NCI-H2107 treated with DMSO at 0.1 percent for 48 hours (cell line): ENCODE results near the gene NT5DC3.

Source experiments
- DNase-seq: peaks from one replicate; lab custom pipeline; 2025; ENCODE audit not compliant: unreplicated experiment; lab: John Stamatoyannopoulos, UW

The NT5DC3 gene

DNA sequence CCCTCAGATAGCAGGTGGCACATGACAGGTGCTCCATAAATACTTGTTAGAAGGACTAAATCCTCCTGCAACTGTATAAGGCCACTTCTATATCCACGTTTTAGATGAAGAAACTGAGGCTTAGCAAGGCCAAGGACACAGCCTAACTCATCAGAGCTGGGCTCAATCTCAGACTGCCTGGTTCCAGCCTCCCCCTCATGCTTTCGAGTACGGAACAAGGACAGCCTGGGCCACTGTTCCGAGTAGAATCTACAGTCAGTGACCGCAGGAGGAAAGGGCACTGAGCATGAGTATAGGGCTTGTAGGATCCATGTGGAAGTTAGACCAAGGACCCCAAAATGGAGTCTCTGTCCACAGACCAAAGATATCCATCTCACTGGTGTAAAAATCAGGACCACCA, 84.6 kb downstream of the NT5DC3 start:
- no peak for DNase-seq

DNA sequence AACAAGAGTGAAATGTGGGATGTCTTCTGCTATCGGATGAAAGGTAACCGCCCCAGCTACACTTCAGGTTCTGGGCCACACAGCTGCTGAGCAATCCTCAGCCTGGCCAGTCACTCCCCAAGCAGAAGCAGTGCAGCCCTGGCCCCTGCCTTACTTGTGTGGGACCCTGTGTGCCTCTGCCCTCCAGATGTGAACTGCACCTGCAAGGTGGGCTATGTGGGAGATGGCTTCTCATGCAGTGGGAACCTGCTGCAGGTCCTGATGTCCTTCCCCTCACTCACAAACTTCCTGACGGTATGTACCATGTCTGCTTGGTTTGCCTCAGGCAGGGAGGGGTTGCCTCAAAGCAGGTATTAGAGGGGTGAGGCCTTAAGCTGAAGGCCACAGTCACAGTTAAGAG, 85.6 kb downstream of the NT5DC3 start:
- DNase-seq: no peak

DNA sequence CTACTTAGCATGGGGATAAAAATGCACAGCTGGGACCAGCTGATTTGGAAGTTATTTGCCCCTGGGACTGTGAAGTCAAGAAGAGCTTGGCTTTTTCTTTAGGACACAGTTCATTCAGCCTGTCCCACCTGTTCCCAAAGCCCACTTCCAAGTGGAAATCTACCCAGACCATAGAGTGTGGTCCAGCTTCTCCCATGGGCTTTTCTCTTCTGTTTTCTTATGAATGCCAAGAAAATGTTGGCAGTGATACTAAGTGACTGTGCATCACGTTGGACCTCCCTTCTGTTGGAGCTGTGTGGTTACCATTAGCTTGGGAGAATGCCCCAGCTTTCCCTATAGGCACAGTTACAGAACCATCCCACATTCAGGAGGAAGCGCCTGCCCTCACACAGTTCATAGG, 89.4 kb downstream of the NT5DC3 start:
- no peak for DNase-seq

DNA sequence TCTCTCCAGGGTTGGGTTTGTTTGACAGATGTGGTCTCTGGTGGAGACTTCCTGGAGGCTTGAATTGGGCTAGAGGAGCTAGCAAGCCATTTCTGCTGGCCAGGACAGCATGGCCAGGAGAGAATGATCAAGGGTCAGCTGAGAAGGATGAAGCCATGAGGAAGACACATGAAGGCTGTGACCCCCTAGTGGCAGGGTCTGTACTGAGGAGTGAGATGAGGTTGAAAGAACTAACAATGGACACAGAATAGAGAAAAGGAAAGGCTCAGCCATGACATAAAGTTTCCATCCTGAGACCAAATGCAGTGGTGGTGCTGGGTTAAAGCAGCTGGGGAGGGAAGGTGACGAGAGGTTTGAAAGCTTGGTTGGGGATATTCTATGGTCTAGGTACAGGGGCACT, 89.9 kb downstream of the NT5DC3 start:
- no peak for DNase-seq

DNA sequence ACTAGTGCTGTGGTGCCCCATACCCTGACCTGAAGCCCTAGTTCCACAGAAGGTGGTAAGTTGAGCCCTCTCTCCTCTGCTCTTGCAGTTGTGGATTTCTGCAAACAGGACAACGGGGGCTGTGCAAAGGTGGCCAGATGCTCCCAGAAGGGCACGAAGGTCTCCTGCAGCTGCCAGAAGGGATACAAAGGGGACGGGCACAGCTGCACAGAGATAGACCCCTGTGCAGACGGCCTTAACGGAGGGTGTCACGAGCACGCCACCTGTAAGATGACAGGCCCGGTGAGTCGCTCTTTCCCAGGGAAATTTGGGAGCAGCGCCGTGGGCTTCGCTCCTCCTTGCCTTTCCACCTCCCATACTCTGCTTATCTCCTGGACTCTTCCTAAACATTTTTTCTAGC, 92.2 kb downstream of the NT5DC3 start:
- DNase-seq: no peak

DNA sequence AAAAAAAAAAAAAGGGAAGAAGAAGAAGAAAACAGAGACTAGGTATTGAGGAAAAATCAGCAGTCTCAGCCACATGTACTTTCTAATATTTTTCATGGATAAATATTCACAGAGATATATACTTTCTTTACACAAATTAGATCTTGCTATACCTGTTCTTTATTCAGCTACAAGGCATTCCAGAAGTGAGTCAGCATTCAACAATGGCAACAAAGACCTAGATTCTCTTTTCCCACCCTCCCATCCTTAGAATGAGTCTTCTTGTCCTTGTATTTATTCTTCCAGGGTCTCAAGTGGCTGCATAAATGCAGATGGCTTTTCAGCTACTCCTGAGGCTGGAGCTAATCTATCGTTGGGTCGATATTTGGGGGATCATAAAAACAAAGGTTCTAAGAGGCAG, 93.0 kb downstream of the NT5DC3 start:
- no peak for DNase-seq

DNA sequence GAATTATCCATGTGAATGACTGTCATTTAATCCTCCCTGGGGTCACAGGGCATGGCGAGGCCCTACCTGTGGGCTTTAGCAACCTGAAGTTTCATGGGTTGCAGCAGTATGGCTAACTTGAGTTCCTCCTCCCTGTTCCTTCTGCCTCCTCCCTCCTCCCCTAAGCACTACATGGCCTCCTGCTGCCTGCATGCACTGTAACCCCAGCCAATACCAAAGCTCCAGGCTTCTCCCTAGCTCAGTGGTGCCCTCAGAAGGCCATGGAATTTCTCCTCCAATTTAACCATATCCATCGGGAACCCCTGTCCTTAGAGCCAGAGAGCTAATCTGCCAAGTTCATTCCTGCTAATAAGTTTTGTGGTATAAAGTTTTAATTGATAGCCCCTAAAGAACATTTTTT, 95.1 kb downstream of the NT5DC3 start:
- peak; percentile 1 for DNase-seq

DNA sequence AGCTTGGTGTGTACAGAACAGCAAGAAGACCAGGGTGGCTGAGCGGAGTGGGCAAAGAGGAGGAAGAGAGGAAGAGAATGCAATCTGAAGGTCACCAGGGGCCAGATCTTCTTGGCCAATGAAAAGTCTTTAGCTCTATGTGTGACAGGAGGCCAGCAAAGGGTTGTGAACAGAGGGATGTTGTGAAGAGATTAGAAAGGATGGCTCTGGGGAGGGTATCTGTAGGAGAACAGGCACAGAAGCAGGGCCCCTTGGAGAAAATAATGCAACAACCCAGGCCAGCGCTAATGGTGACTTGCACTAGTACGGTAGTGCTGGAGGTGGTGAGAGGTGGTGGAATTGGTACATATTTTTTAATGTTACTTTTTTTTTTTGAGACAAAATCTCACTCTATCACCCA, 97.2 kb downstream of the NT5DC3 start:
- no peak for DNase-seq

DNA sequence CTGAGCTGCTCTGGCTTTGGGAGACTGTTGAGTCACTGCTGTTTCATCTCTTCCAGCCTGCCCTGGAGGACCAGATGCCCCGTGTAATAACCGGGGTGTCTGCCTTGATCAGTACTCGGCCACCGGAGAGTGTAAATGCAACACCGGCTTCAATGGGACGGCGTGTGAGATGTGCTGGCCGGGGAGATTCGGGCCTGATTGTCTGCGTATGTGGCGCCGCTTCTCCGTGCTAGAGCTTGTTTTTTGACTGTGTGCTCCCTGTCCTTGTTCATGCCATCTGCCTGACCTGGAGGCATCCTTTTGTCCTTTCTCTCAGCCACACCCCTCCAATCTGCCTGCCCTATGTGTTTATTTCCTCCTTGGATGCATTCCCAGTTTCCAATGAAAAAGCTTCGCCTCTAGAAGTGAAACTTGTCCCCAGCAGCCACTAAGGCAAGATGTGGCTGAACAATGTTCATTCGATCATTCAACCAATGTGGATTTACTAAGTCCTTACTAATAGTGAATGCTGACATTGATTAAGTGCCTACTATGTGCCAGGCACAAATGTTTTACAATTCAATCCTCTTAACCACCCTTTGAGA, 98.6 kb downstream of the NT5DC3 start:
- DNase-seq: peak; percentile 81

DNA sequence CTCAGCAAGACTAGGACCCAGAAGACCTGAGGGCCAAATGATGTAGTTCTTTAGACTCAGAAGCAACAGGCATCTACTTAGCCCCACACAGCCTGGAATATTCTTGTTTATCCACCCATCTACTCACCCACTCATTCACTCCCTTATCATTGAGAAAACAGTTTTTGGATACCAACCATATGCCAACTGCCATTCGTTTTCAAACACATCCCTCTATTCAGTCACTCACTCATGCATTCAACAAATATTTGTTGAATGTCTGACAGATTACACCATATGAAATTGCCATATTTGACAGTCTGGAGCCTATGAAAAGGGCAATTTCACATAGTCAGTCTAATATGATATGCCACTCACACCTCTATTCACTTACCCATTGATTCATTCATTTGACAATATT, 103.2 kb downstream of the NT5DC3 start:
- DNase-seq: no peak

DNA sequence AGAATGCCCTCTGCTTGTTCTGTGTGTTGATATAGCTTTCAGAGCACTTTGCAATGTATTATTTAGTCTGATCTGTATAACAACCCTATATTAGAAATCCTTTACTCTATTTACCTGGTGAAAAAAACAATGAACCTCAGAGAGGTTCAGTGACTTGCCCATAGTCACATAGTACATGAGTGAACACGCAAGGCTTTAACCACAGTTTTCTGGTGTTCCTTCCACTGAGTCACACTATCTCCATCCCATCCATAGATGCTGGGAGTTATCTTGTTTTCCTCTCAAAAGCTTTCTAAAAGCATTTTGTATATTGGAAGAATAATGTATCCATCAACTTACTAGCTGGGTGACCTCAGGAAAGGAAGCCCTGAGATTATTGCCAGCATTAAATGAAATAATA, 104.5 kb downstream of the NT5DC3 start:
- DNase-seq: no peak

DNA sequence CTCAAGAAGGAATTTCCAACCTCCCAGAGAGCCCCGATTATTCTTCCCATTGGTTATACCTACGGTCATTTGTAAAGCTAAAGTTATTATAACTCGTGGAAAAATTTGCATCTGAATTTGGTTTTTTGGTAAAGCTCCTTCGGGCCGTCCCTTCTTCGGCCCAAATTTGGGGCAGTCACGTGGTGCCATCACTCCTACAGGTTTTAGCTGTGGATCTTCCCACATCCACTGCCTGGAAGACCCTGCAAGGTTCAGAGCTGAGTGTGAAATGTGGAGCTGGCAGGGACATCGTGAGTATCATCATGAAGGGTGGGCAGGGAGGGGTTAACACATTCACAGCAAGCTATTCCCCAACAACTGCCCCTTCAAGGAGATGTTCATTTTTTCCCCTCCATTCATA, 105.7 kb downstream of the NT5DC3 start:
- DNase-seq: no peak

DNA sequence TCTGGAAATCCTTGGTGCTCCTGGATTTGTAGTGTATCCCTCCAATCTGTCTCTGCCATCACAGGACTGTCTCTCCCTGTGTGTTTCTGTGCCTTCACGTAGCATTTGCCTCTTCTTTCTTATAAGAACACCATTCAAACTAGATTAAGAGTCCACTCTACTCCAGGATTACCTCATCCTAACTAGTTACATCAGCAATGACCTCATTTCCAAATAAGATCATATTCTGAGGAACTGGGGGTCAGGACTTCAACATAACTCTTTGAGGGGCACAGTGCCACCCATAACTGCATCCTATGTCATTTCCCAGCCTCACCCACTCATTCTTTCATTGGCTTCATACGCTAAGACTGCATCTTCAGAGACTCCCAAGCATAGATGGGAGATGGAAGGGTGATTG, 106.2 kb downstream of the NT5DC3 start:
- no peak for DNase-seq

DNA sequence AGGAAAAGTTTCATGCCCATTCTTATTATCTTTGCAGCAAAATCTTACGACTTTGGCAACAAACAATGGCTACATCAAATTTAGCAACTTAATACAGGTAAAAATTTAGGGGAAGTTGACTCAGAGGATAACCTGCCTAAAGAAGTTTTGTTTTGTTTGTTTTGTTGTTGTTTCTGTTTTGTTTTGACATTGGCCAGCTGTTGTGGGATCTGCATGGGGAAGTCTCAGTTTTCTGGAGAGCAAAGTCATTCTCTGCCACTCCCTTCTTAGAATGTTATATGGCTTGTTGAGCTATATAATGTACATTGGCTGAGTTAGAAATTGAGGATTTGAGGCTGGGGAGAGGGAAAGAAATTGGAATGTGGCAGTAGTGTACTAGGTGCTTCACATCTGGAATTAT, 109.5 kb downstream of the NT5DC3 start:
- no peak for DNase-seq

DNA sequence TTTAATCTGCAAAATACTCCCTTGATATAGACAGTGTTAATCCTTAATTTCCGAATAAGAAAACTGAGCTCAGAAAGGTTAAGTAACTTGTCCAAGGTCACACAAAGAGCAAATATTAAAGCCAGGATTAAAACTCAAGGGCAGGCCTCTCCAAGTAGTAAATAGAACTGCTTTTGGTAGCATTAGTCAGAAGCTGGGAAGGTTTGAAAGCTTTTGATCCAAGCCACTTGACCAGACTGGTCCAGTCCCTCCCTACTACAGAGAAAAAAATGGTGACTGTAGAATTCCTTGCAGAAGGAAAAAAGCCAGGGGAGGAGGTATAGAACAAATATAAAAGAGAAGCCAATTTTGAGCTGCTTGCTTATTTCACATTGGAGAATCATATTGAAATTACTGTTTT, 111.5 kb downstream of the NT5DC3 start:
- no peak for DNase-seq

DNA sequence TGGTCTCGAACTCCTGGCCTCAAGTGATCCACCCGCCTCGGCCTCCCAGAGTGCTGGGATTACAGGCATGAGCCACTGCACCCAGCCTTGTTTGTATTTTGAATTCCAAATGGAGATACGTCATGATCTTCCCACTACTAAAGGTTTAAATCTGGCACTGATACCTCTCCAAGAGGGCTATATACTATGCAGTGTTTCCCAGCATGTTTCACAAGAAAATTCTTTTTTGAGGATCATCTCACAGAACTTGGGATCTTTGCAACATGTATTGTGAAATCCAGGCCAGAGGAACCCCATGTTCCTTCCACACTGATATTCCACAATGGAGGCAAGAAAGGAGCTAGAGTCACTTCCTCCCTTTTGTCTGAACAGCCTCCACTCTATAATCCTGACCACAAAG, 112.7 kb downstream of the NT5DC3 start:
- no peak for DNase-seq

DNA sequence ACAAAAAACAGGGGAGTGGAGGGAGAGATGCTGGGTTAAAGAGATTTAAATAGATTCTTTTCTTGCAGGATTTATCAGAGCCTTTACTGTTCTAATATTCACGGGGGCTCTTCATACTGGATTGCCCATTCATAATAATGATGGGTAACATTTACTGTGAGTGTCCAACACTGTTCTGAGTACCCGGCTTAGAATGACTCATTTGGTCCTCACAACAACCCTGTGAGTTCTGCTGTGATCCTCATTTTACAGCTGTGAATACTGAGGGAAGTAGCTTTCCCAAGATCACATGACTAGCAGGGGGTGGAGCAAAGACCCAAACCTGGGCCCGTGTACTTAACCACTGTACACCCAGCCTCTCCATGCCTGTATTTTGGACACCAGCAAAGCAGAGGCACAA, 113.4 kb downstream of the NT5DC3 start:
- DNase-seq: no peak

DNA sequence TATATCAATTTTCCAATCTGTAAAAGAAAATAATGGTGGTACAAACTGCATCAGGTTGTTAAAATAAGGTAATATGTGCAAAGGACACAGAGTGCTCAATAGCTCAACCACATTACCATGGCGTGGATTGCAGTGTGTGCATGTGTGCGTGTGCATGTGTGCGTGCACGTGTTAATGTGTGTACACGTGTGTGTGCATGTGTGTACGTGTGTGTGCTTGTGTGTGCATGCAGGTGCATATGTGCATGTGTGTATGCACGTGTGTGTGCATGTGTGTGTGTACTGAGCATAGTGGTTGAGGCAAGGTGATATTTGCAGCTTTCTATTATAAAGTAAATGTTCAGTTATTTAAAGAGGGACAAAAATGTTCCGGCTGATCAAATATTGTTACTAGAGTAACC, 115.6 kb downstream of the NT5DC3 start:
- no peak for DNase-seq
